RPMI8226 (cell line): ENCODE results near the gene STARD3.

Experiments
- DNase-seq: peaks from one replicate; pipeline ENCODE4 v3.0.0-alpha.2; 2015

The STARD3 gene

DNA sequence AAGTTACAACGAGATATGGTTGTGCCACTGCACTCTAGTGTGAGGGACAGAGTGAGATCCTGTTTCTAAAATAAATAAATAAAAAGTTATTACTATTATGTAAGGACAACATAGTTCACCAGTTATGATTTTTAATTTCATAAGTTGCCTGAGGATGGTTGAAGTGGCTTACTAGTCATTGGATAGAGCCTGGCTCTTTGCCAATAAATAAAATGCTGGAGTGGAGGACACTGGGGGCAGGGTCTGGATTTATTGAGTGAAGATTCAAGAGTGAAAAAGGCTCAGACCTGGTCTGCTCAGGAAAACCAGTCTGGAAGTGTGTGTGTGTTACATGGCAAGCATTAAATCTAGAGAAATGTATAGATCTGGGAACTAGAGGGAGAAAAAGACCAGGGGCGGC lies 2.1 kb downstream of the STARD3 start:
- no peak for DNase-seq

DNA sequence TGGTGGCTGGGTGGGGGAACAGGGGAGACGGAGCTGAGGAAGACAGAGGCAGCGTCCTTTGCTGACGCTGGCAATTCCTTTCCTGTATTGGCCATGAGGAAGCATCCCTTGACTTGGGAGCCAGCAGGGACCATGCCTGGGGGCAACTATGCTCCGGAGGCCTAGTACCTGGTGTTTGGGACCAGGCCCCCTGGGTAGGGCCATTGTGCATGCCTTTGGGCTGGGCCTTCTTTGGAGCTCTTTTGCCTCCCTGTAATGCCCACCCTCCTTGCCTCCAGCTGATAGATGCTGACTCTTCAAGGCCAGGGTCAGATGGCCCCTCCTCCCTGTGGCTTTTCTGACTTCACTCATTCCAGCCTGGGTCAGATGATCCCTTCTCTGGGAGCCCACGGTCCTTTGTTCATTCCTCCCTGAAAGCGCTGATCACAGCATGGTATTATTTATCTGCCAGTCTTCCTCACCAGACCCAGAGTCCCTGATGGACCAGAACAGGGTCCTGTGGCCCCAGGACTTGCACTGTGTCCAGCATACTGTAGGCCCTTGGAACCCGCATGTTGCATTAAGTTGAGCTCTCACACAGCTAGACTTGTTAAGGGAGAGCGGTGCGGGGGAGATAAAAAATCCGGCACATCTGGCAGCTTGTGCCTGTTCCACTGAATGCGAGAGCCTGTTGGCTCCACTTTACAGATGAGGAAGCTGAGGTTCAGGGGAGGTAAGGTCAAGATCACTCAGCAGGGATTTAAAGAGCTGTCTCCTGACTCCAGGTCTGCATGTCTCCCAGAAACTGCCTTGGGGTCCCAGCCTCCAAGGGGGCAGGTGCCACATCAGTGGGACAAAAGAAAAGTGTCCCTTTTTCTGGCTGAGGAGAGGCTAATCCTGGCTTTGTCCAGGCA lies 2.9 kb downstream of the STARD3 start:
- no peak for DNase-seq

DNA sequence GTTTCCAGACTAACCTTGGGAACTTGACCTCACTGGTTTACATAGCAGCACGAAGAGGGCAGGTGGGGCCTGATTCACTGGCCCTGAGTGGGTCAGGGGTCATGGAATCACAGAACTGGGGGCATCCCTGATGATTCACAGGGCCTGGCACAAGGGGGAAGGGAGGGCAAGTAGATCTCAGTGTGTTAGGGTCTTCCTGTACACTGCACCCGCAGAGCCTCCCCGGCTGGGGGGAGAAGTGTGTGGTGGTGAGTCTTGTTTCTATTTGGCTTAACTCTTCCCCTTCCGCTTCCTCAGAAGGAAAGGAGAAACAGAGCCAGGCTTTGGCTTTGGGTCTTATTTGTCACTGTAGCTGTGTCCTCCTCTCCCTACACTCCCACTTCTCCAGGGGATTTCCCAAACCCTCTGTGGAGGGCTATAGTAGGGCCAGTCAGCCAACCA lies 3.7 kb downstream of the STARD3 start:
- DNase-seq = no peak

DNA sequence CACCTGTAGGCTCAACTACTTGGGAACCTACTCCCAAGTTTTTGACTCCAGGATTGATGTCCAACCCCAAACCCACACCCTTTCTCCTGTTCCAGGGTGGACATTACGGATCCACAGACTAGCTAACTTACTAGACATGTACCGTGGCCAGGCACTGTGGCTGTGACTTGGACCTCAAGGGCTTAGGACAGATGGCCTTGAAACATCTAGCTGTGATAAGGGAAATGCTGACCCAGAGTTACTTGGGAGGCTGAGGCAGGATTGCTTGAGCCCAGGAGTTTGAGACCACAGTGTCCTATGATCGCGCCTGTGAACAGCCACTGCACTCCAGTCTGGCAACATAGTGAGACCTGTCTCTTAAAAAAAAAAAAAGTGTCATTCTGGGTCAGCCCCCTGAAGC lies 4.2 kb downstream of the STARD3 start:
- no peak for DNase-seq

DNA sequence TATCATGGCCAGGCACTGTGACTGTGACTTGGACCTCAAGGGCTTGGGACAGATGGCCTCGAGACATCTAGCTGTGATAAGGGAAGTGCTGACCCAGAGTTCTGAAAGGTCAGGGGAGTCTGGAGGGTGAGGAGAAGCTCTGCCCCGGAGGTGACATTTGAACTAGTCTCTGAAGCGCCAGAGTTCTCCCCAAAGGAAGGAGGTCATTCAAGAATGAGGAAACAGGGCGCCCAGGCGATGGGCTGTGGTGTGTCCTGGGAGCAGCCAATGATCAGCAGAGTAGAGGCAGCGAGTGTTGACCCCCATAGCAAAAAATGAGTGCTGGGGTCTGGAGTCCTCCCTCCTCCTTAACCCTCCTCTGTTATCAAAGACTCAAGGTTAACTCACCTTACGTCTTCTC lies 4.9 kb downstream of the STARD3 start:
- no peak for DNase-seq

DNA sequence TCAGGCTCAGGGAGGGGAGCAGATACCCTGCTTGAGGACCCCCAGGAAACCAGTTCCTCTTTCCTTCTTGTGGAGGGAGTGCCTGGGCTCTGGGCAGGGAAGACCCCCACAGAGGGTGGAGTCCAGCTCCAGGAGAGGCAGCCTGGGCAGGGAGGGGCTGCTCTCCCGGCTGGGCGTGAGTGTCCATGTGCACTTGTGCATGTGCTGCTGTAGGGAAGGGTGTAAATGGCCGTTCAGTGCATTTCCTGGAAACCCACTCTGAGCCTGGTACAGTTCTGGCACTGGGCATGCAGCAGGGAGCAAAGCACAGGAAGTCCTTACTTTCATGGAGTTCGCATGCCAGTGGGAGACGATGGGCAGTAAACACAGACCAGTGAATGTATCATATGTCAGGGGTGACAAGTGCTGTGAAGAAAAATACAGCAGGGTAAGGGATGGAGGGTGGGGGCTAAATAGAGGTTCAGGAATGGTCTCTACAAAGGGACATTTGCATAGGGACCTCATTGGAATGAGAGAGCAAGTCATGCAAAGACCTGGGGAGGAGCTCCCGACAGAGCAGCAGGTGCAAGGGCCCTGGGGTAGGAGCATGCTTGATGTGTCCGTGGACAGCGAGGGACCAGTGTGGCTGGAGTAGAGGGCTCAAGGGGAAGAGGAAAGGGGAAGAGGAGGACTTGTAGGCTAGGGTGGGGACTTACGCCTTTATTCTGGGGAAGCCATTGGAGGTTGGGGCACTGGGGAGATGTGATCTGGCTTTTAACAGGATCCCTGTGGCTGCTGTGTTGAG lies 5.5 kb downstream of the STARD3 start:
- no peak for DNase-seq

DNA sequence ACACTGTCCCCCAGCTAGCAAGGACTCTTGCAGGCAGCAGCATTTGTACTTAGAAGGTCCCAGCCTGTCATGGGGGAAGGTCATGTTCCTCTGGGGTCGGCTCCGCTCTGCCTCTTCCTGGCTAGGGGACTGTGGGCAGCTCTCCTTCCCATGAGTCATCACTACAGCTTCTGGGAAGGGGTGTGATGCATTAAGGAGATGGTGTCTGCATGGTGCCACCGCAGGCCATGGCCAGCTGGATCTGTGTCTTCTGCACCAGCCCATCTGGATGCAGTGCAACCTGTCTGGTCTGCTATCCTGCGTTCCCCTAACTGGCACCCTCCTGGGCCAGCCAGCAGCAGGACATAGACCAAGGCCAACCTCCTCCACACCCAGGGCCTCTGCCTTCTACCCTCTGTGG lies 6.3 kb downstream of the STARD3 start:
- no peak for DNase-seq

DNA sequence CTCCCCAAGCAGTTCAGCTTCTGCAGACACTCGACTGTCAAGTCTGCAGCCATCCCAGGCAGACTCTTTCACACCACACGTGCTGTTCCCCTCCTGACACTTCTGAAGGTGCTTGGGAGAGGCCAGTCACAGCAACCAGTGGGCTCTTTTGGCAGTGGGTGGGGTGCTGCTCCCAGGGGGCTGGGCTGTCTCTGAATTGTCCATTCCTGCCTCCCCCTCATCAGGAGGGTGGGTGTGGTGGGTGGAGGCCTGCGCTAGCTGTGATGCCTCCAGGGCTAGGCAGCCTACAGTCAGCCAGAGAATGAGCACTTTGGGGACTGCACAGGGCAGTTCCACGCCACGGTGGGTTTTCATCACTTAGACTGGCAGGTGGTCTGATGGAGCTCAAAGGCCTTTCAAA lies 10.3 kb downstream of the STARD3 start:
- DNase-seq = no peak

DNA sequence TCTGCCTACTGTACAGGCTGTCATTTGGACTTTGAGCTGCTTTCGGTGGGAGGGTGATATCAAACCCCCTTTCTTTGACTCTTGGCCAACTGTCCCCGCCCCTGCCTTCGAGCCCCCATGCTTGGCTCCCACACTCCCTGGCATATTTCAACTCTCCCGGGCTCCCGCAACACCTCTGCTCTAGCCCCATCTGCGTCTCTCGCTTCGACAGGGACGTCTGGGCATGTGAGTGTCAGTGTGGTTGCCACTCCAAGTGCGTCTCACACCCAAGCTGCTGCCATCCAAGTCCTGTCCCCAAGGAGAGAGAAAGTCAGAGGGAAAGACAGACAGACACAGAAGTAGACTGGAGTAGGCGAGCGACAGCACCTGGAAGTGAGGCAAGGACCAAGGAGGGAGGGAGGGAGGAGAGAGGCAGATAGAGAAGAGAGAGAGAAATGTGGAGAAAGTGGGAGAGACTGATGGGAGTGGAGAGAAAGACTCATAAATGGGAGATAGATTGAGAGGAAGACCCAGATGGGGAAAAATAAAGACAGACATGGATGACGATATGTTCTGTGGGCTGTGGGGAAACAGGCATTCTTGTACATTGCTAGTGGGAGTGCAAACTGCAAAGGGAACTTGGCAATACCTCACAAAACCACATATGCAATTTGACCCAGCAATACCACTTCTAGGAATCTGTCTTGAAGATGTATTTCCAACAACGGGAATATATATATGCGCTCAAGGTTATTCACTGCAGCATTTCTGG lies 11.8 kb downstream of the STARD3 start:
- DNase-seq = no peak

DNA sequence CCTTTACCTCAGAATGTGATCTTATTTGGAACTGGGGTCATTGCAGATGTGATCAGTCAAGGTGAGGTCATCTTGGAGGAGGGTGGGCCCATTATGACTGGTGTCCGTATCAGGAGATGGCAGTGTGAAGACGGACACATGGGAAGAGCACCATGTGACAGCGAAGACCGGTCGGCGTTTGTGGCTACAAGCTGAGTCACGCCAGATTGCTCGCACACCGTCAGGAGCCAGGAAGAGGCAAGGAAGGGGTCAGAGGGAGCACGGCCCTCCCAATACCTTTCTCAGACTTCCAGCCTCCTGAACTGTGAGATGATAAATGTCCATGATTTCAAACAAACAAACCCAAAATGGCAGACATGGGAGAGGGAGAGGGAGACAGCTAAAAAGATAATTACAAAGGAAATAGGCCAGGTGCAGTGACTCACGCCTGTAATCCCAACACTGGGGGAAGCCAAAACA lies 13.2 kb downstream of the STARD3 start:
- no peak for DNase-seq

DNA sequence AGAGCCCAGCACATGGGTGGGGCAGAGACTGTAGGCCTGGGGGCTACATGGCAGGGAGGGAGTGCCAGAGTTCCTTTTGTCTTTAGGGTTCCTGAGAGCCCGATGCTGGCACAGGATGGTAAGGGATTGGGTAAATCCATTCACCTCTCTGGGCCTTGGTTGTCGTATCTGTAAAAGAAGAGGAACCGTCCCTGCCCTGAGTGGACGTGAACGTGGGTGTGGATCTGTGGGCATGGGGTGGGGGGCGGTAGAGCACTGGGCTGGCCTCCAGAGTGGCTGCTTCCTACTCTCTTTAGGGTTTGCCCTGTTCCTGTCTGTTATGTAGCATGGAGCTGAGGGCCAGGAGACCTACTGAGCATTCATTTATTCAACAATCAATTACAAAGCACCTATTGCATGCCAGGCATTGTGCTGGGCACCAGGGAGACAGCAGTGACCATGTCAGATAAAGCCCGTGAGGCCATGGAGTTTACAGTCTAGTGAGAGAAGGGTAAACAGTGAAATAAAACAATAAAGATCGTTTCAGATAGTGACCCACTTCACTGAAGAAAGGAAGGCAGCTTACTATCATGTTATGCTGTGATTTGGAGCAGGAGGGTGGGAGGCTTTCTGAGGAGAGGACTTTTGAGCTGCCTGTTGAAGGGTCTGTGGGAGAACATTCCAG lies 15.1 kb downstream of the STARD3 start:
- DNase-seq = no peak

DNA sequence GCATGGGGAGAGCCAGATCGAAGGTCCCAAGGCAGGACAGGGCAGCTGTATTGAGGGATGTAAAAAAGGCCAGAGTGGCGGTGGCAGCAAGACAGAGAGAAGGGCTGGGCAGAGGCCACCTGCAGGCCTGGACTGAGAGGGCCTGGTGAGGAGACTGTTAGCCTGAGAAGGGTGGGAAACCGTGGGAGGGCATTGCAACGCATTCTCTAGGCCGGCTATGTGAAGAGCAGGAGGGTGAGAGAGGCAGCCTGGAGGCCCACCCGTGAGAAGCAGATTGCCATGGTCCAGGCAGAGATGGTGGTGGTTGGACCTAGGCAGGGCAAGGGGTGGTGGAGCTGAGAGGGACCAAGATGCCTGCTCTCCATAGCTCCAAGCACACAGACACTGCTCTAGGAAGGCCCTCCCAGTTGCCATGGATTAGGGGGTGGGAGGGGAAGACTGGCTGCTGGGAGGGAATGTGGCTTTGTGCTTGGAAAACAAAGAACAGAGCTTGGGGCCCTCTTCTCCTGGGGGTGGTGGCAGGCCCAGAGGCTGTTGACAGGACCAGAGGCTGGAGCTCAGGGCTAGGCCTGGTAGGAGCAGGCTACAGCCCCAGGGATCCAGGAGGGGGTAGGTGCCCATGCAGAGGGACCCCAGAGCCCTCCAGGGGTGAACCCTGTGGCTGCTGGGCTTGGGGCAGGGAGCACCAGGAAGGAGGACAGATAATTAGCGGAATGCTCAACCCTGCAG lies 15.8 kb downstream of the STARD3 start:
- DNase-seq = no peak

DNA sequence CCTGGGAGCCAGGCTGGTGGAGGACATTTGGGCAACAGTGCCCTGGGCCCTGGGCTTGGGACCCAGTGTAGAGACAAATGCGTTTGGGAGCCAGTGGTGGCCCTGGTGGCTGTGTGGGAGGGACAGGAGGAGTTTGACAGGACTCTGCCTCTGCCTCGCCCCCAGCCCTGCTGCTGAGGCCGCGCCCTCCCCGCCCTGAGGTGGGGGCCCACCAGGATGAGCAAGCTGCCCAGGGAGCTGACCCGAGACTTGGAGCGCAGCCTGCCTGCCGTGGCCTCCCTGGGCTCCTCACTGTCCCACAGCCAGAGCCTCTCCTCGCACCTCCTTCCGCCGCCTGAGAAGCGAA lies 16.3 kb downstream of the STARD3 start:
- DNase-seq = no peak

DNA sequence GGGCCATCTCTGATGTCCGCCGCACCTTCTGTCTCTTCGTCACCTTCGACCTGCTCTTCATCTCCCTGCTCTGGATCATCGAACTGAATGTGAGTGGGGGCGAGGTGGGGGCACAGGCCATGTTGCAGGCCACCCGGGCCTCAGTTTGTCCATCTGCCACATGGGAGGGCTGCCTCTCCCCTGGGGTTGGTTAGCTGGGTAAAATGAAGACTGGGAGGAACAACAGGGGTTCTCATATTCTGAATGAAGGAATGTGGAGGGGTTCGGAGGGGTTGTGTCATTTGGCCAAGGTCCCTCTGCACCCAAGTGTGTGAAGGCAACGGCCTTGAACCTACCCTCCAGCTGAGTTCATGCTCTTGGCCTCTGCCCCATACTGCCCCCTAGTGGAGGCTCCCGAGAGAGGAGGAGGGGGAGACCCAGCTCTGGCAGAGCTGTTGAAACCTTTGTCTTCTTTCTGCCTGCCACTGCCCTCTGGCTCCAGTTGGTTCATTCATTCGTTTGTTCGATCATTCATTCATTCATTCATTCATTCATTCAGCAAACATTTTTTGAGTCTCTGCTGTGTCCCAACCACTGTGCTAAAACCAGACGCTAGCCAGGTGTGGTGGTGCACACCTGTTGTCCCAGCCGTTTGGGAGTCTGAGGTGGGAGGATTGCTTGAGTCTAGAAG lies 16.9 kb downstream of the STARD3 start:
- DNase-seq = peak; percentile 76

DNA sequence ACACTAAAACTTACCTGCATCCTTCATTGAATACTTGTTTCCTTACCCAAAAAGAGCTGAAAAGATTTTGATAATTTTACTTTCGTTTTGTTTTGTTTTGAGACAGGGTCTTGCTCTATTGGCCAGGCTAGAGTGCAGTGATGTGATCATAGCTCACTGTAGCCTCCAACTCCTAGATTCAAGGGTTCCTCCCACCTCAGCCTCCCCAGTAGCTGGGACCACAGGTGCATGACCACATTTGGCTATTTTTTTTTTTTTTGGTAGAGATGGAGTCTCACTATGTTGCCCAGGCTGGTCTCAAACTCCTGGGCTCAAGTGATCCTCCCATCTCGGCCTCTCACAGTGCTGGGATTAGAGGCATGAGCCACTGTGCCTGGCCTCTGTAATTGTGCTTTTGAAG lies 18.2 kb downstream of the STARD3 start:
- no peak for DNase-seq

DNA sequence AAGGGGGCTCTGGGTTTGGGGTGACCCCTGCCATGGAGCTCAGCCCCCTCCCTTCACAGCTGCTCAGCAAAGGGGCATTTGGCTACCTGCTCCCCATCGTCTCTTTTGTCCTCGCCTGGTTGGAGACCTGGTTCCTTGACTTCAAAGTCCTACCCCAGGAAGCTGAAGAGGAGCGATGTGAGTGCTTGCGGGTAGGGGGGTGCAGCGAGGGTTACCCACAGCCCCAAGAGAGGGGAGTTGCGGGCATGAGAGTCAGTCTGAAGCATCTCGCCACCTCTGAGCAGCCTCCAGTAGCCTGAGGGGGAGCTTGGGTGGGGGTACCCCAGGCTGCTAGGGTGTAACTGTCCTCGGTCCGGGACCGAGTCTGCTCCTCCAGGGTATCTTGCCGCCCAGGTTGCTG lies 21.4 kb downstream of the STARD3 start:
- DNase-seq = no peak

DNA sequence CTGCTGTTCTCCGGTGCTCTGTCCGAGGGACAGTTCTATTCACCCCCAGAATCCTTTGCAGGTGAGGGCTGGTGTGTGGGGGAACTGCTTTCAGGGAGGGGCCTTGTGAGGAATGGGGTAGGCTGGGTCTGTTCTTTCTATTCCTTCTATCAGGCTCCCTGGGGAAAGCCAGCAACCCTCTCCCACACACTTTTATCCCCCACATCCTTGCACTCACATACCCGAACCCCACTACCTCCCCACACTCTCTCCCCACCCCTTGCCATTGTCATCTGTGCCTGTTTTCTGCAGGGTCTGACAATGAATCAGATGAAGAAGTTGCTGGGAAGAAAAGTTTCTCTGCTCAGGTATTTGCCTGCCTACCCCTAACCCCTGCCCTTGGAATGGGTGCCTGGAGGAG lies 21.8 kb downstream of the STARD3 start:
- DNase-seq = no peak

DNA sequence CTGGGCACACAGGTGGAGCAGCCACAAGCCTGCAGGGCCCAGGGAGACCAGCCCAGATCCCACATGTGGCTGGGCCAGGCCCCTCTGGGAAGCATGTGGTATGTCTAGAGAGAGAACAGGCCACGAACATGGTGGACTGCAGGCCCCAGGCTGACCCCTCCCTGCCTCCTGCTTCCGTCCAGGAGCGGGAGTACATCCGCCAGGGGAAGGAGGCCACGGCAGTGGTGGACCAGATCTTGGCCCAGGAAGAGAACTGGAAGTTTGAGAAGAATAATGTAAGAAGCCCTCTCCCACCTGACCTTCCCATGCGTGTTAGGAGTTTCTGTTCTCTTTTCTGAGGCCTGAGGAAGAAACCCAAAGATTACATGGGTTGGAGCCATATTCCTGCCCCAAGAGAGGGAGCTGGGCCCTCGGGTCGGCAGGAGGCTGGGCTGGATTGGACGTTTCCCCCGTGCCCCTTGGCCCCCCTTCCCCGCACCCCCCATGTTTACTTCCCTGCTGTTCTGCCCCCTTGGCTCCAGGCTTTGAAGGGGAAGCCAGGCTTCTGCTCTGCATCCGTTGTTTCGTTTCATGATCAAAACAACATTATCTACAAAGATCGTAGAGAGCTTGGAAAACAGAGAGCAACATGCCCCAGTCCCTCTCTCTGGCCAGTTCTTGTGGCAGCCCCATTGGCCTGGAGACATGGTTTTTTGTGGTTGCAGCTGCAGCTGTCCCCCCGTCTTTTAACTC lies 22.5 kb downstream of the STARD3 start:
- DNase-seq = no peak

DNA sequence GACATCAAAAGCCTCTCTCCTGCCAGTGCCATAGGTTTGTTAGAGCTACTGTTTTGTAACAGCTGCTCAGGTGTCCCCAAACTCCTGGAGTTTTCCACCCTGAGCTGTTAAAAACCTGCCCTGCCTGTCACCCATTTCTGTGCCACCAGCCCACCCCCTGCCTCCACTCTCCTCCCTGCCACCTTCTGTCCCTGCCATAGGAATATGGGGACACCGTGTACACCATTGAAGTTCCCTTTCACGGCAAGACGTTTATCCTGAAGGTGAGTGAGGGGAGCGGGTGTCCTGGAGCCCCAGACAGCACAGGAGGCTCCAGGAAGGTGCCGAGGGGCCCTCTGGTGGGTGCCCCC lies 23.0 kb downstream of the STARD3 start:
- DNase-seq = no peak

DNA sequence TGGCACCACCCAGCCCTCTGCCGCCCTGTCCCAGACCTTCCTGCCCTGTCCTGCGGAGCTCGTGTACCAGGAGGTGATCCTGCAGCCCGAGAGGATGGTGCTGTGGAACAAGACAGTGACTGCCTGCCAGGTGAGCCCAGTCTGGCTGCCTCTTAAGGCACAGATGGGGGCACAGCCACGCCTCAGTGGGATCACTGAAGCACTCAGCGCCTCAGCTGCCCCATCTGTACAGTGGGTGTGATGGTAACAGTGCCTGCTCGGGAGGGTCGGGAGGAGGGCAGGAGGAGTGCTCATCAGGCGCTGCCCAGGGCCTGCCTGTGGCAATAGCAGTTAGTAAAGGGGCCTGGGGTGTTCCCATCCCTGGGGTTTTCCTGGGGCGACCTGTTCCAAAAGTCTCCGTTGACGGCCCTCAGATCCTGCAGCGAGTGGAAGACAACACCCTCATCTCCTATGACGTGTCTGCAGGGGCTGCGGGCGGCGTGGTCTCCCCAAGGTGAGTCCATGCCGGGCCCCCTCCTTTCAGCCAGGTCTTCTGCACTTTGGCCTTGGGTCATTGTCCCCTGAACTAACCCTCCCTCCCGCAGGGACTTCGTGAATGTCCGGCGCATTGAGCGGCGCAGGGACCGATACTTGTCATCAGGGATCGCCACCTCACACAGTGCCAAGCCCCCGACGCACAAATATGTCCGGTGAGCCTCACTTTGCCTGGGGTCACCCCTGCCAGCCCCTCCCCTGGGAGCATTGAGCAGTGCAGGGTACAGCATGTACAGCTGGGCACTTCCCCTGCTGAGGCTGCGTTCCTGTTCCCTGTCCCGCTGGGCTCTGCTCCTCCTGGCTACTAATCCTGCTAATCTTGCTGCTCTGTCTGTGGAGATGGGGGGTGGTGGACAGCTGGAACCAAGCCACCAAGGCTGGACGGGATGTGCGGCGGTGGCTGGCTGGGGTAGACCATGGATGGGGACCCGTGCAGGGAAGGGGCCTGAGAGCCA lies 23.7 kb downstream of the STARD3 start:
- no peak for DNase-seq
